GM18505 (cell line): ENCODE data around the gene GPR68.
"Not testable (repeated sequence)": the region's sequence is repeated elsewhere in the genome, so short reads cannot be mapped to it uniquely, and the experiment has no call there.

Source experiments
- ATAC-seq: cut with Tn5 transposase; IDR thresholded peaks from one replicate; pipeline ENCODE4 v1.9.1; 2021; ENCODE audit not compliant: unreplicated experiment
- POLR2A ChIP-seq: IDR thresholded peaks from 4 replicates; pipeline ENCODE4 v1.6.1; 2011; ENCODE audit warnings: borderline replicate concordance; ENCODE audit not compliant: insufficient read depth, insufficient read length; ENCODE audit errors: extremely low read depth

GPR68 gene

GRCh38 chr14:91255026-91255695 is 10.7 kb upstream of the GPR68 start:
- TF ChIP-seq POLR2A, result no peak
- ATAC-seq, result no peak

DNA sequence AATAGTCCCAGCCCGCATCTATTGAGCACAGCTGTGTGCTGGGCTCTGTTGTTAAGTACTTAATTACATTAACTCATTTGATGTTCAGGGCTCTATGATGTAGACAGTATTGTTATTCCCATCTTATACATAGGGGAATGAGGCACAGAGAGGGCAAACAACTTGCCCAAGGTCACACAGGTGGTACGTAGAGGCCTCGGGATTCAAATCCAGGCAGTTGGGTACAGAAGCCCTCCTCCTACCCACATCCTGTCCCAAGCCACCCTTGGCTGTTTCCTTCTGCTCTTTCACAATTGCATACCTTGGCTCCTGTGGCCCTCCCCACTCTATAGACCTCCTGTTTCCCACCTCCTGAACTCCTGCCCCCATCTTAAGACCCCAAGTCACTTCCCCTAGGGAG is 10.0 kb upstream of the GPR68 start:
- TF ChIP-seq POLR2A, result no peak
- ATAC-seq, result no peak

DNA sequence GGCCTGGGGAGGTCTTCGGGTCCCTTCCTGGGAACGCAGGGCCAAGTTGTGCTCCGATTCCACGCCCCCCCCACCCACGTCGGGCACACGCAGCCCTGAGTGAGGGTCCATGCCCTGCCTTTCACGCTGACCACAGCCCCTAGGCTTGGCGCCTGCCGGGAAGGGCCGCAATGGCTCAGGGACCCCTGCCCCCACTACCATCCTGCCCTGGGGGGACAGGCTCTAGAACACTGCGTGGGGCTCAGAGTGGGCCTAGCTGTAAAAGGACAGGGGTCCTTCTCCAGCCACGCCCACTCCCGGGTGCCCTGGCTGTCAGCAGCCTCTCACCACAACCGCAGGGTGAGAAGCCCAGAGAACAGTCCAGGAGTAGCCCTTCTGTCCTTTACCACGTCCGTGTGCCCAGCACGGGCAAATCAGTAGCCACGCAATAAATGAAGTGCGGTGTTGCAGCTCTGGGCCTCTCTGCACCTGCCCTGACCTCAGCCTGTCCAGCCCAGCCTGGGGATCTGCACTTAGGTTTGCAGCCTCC is 9.4 kb upstream of the GPR68 start:
- no peak for ATAC-seq
- no peak for TF ChIP-seq POLR2A

GRCh38 chr14:91252871-91253794 is 8.6 kb upstream of the GPR68 start:
- ATAC-seq, result no peak
- TF ChIP-seq POLR2A, result no peak

DNA sequence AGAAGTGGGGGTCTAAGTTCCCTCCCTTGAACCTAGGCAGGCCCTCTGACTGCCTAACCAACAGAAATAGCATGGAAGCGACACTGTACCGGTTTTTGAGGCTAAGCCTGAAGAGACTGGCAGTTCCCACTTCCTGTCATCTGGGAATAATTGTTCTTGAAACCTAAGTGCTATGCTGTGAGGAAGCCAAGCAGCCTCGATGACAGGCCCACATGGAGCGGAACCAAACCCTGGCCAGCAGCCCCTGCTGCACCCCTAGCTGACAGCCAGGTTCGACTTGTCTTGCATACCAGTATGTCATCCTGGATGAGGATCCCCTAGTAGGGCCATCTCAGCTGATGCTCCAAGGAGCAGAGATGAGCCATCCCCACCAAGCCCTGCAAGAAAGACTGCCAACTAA is 6.4 kb upstream of the GPR68 start:
- no peak for TF ChIP-seq POLR2A
- ATAC-seq, result no peak

DNA sequence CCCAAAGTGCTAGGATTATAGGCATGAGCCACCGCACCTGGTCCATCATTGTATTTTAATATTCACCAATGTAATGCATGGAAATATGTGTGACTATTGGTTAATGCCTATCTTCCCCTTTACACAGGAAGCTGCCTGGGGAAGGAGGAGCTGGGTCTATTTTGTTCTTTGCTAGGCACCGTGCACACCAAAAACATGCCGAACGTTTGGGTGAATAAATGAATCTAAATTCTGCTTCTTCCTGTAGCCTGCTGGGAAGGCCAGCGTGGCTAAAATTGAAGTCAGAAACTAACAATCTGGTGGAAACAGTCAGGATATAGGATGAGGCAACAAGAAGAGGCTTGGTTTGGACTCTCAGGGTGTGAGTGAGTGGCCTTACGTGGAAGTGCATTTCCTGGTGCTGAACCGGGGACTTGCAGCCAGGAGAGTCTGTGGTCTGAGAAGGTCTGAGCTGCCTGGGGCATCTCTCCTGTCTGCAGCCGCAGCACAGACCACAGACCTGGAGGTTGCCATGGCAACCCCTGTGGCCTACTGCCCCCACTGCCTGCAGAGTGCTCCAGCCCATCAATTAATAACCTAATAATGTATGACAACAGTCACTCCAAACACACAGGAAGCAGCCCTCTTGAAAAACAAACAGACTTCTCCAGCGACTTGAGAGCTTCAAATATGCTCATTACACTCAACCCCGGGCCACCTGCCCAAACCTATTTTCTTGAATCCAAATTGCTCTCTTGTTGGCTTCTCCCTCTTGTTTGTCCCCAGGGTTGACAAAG is 5.5 kb upstream of the GPR68 start:
- peak; percentile 86 for ATAC-seq
- TF ChIP-seq POLR2A, result peak; percentile 26

- no peak for ATAC-seq
- no peak for TF ChIP-seq POLR2A
These were observed 1.7 kb upstream of the GPR68 start for GRCh38 chr14:91246051-91246852.

DNA sequence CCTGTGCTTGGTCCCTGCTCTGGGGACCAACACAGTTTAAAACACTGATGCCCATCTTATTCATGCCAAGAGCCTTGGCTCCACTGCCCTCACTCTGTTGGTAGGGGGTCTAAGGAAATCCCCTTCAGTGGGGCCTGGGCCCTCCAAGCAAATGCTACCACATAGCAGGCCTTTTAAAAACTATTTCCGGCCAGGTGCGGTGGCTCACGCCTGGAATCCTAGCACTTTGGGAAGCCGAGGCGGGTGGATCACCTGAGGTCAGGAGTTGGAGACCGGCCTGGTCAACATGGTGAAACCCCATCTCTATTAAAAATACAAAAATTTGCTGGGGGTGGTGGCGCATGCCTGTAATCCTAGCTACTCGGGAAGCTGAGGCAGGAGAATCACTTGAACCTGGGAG is 1.1 kb upstream of the GPR68 start:
- not testable (repeated sequence) for ATAC-seq

DNA sequence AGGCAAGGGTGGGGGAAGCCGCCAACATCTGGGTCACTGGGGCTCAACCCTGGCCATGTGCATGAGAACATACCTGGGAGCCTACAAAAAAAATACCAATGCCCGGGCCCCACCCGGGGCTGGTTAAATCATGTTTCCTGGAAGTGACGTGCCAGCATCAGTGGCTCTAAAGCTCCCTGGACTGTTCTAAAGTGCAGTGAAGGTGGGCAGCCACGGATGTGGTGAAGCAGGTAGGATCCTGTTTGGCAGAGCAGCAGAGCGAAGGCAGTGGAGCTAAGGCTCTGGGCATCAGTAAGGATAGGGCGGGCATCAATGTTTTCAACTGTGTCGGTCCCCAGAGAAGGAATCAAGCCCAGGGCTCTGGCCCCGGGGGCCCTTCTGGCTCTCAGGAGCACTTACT is 525 bp upstream of the GPR68 start:
- ATAC-seq, result no peak
- no peak for TF ChIP-seq POLR2A

DNA sequence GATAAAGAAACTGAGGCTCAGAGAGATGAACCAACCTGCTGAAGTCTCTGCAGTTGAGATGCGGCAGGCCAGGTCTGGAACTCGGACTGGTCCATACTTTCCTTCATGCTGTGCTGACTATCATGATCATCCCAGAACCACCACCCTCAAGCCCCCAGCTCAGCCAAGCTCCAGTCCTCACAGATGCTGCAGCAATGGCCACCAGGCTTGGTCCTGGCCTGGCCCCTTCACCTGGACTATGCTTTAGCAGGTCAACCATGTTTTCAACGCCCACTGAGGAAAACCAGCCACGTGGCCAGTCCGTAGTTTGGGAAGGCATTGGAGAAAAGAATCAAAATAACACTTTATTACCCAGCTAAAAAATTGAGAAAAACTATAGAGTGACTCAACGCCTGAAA is 1.4 kb downstream of the GPR68 start:
- no peak for ATAC-seq
- TF ChIP-seq POLR2A, result no peak

- no peak for ATAC-seq
- TF ChIP-seq POLR2A, result no peak
These were observed 1.9 kb downstream of the GPR68 start for GRCh38 chr14:91242635-91243034.

- peak; percentile 65 for ATAC-seq
- no peak for TF ChIP-seq POLR2A
These were observed 2.6 kb downstream of the GPR68 start for GRCh38 chr14:91241863-91242262.
